Embryonic facial prominence (tissue), 1 donor: ENCODE data around the gene GAK.
"Not testable (repeated sequence)": the region's sequence is repeated elsewhere in the genome, so short reads cannot be mapped to it uniquely, and the experiment has no call there.

ENCODE experiments used
- DNase-seq: peaks from one replicate; pipeline ENCODE4 v3.0.0-alpha.2; 2016; ENCODE audit errors: extremely low spot score

The GAK gene

GRCh38 chr4:926538-926937 is 5.6 kb downstream of the GAK start:
- DNase-seq, result no peak

- DNase-seq, result no peak
These were observed 6.2 kb downstream of the GAK start for GRCh38 chr4:925771-926500.

- DNase-seq, result no peak
These were observed 6.9 kb downstream of the GAK start for GRCh38 chr4:925171-925570.

DNA sequence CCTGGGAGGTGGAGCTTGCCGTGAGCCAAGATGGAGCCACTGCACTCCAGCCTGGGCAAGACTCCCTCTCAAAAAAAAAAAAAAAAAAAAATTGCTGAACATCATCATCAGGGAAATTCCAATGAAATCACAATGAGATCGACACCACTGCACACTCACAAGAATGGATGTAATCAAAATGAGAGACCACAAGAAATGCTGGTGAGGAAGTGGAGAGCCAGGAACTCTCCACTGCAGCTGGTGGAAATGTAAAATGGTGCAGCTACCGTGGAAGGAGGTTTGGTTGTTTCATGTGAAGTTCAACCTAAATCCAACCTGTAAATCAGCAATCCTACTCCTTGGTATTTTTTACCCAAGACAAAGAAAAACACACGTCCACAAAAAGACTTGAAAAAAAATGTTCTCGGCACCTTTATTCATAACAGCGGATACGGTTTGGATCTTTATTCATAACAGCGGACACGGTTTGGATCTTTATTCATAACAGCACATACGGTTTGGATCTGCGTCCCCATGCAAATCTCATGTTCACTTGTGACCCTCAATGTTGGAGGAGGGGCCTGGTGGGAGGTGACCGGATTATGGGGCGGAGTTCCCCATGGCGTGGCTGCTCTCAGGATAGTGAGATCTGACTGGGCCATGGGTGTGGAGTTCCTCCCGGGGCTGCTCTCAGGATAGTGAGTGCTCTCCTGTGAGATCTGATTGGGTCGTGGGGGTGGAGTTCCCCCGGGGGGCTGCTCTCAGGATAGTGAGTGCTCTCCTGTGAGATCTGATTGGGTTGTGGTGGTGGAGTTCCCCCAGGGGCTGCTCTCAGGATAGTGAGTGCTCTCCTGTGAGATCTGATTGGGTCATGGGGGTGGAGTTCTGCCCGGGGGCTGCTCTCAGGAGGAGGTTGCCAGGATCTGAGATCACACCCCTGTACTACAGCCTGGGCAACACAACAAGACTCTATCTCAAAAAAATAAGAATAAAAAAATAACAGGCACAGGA is 7.7 kb downstream of the GAK start:
- DNase-seq, result no peak

- no peak for DNase-seq
These were observed 10.2 kb downstream of the GAK start for GRCh38 chr4:921830-922331.

DNA sequence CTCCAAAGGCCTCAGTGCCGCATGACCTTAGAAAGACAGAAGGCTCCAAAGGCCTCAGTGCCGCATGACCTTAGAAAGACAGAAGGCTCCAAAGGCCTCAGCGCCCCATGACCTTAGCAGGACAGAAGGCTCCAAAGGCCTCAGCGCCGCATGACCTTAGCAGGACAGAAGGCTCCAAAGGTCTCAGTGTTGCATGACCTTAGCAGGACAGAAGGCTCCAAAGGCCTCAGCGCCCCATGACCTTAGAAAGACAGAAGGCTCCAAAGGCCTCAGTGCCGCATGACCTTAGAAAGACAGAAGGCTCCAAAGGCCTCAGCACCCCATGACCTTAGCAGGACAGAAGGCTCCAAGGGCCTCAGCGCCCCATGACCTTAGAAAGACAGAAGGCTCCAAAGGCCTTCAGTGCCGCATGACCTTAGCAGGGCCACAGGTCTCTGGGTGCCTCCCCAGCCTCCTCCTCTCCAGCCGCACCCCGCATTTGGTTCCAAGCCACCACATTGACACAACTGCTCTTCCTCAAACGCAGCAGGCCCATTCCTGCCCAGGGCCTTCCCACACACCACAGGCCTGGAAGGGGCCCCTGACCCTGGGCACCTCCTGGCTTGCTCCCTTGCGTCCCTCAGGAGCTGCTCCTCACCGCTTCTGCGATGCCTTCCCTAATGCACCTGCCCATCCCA is 13.0 kb downstream of the GAK start:
- DNase-seq, result not testable (repeated sequence)

GRCh38 chr4:918591-918990 is 13.5 kb downstream of the GAK start:
- DNase-seq, result not testable (repeated sequence)

GRCh38 chr4:917992-918391 is 14.1 kb downstream of the GAK start:
- no peak for DNase-seq

- DNase-seq, result no peak
These were observed 14.7 kb downstream of the GAK start for GRCh38 chr4:917466-917865.

DNA sequence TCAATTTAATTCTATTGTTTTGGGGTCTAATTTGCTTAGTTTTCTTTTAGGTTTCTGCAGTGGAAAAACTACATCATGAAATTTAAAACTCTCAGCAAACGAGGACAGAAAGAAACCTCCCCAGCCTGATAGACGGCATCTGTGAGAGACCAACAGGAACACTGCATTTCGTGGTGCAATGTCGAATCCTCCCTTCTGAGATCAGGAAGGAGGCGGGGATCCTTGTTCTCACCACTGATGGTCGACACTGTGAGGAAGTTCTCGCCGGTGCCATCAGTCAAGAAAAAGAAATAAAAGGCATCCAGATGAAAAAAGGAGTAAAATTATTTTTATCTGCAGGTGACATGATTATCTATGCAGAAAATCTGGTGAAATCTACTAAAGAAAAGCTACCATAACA is 16.5 kb downstream of the GAK start:
- no peak for DNase-seq

DNA sequence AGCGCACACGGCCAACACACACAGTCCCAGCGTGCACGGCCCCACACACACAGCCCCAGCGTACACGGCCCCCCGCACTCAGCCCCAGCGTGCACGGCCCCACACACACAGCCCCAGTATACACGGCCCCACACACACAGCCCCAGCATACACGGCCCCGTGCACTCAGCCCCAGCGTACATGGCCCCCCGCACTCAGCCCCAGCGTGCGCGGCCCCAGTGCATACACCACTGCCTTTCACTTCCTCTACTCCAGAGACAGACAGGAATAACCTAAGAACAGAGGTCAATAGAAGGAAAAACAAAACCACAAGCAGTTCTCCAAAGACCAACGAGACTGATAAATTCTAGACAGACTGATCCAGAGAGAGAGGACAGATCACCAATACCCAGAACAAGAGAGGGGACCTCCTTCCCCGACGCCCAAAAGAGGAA is 17.1 kb downstream of the GAK start:
- no peak for DNase-seq

DNA sequence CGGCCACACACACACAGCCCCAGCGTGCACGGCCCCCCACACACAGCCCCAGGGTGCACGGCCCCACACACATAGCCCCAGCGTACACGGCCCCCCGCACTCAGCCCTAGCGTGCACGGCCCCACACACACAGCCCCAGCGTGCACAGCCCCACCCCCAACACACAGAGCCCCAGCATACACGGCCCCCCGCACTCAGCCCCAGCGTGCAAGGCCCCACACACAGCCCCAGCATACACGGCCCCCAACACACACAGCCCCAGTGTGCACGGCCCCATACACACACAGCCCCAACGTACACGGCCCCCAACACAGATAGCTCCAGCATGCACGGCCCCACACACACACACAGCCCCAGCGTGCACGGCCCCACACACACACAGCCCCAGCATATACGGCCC is 17.6 kb downstream of the GAK start:
- no peak for DNase-seq

DNA sequence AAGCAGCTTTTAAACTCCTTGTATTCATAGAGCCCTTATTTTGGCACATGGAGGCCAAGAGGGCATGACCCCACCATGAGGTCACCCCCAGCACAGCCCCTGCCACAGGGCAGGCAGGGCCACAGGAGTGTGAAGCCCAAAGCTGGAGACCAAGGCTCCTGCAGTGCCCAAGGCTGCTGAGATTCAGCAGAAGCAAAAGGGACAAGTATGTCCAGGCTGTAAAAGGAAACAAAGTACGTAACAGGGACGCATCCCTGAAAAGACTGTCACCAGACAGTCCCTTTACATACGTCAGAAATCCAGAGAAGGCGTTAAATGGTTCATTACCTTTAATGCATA is 18.9 kb downstream of the GAK start:
- DNase-seq, result no peak

DNA sequence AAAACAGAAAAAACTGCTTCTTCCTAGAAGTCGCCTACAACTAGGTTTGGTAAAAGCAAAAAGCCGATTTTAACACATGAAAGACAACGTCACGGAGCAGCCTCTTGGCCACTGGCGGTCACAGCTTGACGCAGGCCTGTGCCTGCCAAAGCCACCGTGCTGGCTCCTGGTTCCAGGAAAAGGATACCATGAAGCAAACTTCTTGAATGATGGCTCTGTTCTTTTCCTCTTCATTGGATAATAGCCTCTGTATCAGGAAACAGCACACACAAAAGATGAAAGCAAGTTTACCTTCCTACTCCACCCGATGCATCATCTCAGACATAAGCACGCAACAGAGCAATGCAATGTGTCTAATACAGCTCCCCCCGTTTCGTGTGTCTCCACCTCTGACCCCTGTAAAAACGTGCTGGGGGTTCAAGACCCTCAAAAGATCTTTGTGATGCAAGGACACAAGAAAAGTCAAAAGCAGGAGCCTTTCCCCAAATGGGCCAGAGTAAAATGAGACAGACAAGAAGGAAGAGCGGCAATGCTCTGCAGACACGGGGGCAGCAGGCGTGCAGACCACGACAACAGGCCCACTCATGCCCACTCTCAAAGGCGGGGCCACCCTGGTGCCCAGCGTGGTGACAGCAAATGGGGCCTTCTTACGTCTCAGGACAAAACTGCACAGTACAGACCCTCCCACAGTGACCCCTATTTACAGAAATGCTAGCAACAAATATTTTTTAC is 19.4 kb downstream of the GAK start:
- no peak for DNase-seq

GRCh38 chr4:911871-912490 is 20.1 kb downstream of the GAK start:
- no peak for DNase-seq

- no peak for DNase-seq
These were observed 20.8 kb downstream of the GAK start for GRCh38 chr4:911221-911751.

DNA sequence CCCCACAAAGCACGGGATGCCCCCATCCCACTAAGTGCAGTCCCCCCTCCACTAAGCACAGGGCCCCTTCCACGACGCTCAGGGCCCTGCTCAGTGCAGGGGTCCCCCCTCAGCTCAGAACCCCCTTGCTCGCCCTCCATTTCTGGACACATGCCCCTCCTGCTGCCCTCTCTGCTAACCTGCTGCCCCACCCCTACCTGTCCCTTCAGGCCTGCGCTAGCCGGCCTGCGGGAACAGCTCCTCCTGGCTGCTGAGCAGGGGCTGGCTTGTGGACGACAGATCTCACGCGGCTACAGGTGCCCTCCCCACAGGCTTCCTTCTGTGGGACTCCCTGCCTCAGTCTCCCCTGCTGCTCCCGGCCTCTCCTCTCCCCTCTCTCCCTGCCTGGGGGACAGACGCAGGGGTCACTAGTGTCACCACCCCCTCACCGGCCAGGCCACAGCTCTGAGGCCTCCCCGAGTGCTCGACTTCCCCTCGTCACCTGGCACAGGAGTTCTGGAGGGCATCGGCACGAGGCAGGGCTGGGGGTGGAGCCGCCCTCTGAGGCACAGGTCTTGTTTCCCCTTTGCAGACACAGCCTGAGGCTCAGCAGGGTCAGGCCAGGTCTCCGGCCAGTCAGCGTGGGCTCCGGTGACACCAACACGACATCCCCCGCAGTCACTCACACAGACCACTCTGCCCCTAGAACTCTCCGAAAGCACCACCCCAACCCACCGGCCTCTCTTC is 21.6 kb downstream of the GAK start:
- DNase-seq, result no peak

GRCh38 chr4:909821-910220 is 22.3 kb downstream of the GAK start:
- DNase-seq, result no peak

DNA sequence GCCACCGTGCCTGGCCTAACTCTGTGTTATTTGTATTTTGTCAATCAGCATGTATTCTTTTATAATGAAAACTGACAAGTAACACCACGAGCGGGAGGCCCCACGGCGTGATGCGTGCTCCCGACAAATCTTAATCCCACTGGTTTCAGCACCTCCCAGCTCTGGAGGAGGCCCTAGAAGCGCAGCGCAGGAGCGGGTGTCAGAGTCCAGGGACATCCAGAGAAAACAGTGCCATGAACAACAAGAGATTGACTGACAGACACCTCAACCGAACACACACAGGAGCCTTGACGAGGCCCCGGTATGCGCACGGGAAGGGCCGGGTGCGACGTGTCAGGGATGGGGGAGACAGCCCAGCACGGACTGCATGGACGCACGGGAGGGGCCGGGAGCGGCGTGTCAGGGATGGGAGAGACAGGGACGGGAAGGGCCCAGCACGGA is 23.0 kb downstream of the GAK start:
- DNase-seq, result no peak
